Measurements from ENCODE around the gene FAM180B.

FAM180B gene

DNA sequence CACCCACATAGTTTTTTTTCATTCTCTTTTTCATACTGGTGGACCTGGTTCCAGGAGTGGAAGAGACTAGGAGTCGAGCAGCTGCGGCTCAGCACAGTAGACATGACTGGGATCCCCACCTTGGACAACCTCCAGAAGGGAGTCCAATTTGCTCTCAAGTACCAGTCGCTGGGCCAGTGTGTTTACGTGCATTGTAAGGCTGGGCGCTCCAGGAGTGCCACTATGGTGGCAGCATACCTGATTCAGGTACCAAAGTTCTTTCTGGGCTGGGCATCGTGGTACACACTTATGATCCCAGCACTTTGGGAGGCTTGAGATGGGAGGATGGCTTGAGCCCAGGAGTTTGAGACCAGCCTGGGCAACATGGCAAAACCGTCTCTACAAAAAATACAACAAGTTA lies 16.8 kb upstream of the FAM180B start:
- DNase-seq: no peak

GRCh38 chr11:47570651-47571356 lies 15.7 kb upstream of the FAM180B start:
- DNase-seq: no peak

GRCh38 chr11:47571357-47571729 lies 15.1 kb upstream of the FAM180B start:
- DNase-seq: no peak

DNA sequence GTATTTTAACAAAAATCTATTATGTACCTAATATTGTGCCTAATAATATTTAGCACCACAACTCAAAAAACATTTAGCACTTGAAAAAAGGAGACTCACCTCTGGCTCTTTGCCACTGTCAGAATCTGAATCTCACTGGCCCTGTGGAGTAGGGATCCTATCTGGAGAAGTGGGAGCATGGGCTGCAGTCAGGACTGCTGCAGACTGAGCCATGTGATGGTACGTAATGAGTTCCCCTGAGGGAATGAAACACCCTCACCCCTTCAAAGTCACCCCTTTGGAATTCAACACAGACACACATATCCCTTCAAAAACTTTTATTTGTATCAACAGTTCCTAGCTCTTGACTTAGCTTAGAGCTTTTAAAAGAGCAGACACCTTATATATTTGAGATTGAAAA lies 14.6 kb upstream of the FAM180B start:
- DNase-seq: no peak

GRCh38 chr11:47572715-47573255 lies 13.7 kb upstream of the FAM180B start:
- no peak for DNase-seq

DNA sequence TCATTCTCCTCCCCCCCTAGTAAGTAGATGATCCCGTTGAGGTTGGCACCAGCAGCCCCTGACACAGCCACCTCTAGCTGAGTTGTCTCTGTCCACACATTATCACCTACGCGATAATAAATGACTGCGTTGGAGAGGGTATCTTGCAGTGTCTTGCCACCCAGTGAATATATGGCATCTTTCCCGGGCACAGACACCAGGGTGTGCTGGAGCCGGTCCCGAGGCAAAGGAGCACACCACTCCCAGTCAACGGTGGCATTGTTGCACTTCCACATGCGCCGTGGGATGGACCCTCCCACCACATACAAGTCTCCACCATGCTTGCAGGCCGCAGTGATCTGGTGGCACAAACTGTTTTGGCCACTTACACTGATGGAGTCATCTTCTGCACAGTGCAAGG lies 13.2 kb upstream of the FAM180B start:
- no peak for DNase-seq

DNA sequence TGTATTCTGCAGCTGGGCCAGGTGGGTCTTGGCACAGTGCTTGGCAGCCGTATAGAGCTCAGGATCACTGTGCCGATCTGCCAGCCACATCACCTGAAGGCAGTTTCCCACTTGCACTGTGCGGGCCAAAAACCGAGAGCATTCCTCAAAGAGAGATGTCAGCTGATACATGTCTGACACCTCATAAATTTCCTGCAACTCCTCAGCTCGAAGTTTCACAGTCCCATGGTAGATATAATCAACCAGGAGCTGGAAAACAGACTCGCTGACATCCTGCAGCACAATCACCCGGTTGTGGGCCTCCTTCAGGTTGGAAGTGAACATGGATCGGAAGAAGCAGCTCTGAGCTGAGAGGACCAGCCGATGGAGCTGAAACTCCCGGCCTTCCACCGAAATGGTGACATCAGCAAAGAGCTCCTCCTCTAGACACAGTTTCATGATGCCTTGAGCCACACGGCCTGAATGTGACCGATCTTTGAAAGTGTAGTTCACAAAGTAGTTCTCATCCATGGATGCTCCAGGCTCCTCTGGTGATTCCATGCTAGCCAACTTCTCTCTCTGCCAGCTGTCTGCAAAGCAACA lies 8.9 kb upstream of the FAM180B start:
- DNase-seq: no peak

DNA sequence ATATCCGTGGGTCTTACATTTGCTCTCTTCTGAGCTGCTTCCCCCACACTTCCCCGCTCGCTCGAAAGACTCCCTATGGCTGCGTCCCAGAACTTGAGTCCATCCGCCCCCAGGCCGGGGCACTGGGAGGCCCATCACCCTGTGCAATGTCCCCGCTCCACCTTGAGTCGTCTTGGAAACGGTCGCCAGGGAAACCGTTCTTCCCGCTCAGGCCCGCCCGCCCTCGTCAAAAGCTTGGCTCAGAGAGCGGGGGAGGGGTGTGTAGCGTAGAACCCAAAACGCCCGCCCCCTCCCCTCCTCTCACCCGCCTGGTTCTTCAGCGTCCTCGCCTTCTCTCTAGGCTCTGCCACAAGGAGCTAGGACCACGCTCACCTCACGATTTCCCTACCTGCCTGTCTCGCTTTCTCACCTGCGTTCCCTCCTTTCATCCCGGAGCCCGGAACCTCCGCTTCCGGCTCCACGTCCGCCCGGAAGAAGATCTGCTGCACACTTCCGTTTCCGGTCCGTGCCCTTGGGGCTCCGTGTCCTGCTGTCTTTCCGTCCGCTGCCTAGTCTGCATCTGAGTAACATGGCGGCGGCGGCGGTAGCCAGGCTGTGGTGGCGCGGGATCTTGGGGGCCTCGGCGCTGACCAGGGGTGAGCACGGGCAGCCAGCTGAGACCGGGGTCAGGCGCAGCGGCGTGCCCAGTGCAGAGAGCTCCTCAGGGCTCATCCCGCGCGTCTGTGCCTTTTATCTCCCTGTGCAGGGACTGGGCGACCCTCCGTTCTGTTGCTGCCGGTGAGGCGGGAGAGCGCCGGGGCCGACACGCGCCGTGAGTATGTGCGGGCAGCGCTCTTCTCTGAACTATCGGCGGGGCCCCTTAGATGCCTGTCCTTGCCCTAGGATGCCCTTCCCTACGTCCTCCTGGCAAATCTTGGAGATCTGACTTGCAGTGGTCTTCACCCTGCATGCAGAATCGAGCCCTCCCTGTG lies 7.7 kb upstream of the FAM180B start, which contains the start of the genes KBTBD4 and NDUFS3:
Gene KBTBD4 (minus strand): TSS at position 447 of the 971 bp plus-strand sequence. CDS start 19 bp downstream, at position 428.
Gene NDUFS3 (plus strand): TSS at position 551 of the 971 bp plus-strand sequence. CDS start 18 bp downstream, at position 569.
- DNase-seq: peak; percentile 82

DNA sequence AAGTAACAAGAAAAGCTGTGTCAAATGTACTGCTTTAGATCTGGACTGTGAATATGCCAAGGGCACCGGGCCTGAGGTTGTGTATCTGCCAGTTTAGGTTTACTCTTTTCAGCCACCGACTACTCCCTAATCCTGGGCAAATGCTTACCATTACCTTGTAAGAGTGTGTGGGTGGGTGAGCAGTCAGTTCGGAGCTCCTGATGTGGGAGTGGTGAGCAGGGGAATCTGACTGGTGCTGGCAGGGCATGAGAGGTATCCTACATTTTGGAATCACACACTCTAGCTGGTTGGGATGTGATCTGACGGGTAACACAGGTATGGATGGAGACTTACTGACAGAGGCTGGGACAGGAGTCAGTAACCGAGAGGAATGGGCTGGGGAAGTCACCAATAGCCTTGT lies 2.6 kb upstream of the FAM180B start:
- DNase-seq: no peak

DNA sequence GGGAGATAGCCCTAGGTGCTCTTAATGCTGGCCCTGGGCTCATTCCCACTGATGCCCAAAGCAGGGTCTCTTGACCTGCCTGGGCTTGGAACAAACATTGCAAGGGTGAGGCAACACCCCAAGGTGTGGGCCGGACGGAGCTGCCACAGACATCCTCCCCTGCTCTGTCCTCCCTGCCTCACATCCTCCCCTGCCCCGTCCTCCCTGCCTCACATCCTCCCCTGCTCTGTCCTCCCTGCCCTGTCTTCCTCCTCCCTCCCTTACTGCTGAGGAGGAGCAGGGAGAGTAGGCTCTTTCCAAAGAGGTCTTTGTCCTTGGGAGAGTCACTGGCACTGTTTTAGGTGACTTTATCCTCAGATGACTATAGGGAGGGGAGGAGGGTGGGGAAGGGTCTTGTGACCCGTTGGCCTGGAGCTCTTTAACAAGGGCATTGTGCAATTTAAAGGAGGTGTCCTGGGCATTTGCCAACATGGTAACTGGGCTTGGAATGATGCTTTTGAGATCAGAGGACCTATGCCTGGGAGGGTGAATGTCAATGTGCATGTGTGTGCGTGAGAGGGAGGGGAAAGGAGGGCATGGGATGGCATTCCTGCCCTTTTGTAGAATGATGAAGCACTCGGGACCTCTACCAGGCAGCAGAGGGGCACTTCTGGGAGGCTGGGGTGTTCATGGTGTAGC lies 700 bp downstream of the FAM180B start:
- no peak for DNase-seq

DNA sequence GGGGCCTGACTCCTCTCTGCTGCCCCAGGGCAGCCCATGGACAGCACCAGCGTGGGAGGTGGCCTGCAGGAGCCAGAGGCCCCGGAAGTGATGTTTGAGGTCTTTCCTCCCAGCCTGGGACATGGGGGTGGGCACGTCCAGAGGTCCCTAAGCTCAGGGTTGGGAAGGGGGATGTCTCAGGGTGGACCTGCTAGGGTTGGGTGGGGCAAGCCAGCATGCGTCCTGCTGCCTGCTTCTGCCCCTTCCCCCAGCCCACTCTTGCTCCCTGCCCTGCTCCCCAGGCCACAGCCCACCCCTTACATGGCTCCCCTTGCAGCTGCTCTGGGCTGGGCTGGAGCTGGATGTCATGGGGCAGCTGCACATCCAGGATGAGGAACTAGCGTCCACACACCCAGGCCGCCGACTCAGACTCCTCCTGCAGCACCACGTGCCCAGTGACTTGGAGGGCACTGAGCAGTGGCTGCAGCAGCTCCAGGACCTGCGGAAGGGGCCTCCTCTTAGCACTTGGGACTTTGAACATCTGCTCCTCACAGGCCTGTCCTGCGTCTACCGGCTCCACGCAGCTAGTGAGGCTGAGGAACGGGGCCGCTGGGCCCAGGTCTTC lies 1.3 kb downstream of the FAM180B start:
- peak; percentile 15 for DNase-seq

- no peak for DNase-seq
Observed at GRCh38 chr11:47589118-47589517, 2.6 kb downstream of the FAM180B start.

DNA sequence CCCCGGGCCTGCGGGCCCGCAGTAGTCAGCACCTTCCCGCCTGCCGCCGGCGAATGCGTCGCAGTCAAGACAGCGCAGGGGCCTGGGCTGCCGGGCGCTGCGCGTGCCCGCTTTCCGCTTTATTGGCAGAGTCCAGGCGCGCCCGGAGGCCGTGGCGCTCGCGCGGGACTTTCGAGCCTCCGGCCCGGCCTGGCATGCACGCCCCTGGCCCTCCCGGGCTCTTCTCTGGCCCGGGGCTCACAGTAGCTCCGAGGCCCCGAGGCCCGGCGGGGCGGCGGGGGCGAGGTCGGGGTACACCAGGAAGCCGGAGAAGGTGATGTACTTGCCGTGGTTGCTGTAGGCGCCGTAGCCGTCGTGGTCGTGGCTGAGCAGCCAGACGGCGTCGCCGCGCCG lies 3.1 kb downstream of the FAM180B start:
- DNase-seq: no peak

DNA sequence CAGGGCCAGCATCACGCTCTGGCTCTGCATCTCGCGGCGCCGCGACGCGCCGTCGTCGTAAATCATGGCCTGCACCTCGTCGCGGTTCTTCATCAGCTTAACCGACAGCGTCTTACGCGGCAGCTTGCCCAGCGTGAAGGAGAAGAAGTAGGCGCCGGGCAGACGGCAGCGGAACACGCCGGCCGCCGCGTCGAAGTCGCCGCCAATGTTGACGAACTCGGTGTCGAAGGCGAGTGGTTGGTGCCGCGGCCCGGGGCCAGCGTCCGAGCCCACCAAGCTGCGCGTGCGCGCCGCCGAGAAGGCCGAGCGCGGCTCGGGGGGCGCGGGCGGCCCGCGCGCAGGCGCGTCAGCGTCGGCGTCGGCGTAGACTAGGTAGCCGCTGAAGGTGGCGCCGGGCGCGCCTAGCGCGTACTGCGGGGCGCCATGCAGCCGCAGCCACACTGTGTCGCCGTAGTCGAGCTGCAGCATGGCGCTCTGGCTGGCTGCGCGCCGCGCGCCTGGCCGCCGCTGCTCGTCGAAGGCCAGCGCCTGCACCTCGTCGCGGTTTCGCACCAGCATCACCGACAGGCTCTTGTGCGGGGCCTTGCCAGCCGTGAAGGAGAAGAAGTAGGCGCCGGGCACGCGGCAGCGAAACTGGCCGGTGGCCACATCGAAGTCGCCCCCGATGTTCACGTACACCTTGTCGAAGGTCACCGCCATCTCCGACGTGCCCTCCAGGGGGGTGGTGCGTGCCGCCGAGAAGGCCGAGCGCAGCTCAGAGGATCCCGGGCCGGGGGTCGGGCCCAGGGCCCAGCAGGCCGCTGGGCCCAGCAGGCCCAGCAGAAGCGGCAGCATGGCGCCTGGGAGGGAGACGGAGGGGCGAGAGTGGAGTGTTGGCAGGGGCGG lies 3.7 kb downstream of the FAM180B start:
- no peak for DNase-seq

DNA sequence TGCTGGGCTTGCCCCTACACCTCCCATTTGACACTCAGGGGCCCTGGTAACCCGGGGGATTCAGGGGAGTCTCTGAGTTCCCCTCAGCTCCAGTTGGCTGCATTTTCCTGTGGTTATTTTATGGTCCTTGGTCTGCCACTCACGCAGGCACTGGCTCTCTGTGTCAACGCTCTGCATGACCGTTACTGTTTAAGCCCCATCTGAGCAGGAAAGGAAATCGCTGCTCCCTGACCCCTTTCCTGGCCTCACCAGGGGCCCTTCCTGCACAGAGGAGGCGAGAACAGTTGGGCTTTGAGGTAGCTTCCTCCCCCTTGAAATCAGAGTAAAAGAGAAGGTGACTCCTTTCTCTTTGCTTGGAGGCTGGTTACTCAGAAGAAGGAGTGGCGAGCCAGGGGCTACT lies 5.3 kb downstream of the FAM180B start:
- DNase-seq: peak; percentile 93

GRCh38 chr11:47592251-47592650 lies 5.8 kb downstream of the FAM180B start:
- no peak for DNase-seq

DNA sequence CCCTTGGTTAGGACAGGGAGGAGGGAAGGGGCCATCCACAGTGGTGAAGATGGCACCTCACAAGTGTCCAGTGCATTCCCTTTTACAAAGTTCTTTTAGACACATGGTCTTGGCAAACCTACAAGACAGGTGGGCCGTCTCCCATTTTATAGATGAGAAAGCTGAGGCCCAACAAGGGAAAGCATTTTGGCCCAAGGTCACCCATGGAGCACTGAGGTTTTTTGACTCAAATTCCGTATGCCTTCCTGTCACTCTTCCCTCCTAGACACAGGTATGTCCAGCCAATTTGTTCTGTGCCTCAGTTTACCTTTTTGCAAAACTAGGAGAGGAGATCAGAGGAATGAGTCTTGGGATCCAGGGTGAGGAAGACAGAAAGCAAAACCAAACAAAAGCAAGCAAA lies 6.5 kb downstream of the FAM180B start:
- no peak for DNase-seq

DNA sequence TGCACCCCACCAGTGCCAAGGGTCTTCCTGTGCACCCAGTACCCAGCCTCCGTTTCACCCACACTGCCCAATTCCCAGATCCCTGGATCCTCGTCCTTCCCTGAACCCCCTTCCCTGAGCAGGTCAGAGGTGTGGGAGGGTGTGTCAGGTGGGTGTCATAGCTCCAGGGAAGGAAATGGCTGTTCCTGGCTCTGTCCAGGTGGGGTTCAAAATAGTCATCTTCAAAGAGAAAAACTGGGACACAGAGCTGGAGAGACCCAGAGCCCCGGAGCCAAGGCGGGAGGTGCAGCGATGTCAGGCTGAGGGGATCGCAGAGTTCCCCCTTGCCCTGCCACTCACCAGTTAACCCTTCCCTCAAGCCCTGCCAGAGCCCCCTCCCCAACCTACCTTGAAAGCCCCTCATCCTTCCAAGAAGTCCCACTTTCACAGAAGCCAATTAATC lies 7.0 kb downstream of the FAM180B start:
- no peak for DNase-seq

DNA sequence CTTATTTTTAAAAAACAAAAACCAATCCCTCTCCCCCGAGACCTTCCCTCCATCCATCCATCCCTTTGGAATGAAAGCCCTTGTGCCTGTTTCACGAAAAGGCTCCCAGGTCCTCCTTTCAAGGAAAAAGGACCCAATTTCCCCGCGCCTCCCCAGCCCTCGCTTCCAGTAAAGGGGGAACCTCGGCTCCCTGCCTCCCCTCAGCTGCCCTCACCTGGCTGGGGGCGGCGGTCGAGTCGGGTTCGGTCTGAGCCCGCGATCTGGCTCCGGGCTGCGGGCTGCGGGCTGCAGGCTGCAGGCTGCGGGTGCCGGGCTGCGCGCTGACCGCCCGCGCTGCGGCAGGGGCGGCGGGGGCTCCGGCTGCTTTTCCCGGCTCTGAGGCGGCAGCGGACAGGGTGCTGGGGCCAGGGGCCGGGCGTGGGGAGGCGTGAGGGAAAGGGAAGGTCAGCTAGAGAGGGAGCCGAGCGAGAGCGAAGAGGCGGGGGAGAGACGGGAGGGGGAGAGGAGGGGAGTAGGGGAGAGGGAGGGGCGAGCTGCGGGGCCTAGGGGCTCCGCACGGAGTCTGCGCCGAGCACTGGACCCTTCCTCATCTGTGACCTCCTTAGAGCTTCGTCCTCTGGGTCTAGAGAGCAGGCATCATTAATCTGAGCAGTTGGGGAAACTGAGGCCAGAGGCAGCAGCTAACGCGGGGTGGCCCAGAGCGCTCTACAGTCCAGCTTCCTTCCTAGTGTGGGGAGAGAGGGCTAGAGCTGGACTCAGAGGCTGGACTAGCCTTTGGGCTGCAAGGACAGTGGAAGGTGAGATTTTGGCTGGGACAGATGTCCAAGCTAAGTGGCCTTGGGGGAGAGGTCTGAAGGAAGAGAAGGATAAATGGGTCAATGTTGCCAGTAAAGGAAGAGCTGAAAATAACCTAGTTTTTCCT lies 7.7 kb downstream of the FAM180B start, which contains the start of gene C1QTNF4:
Gene C1QTNF4 (minus strand): TSS at position 478 of the 922 bp plus-strand sequence. CDS start 3,601 bp downstream, outside the sequence.
- DNase-seq: no peak

- no peak for DNase-seq
Observed at GRCh38 chr11:47595029-47595428, 8.6 kb downstream of the FAM180B start.
